Measurements from ENCODE around the gene KCNK4. TPM values are rescaled to one million over a fixed set of nuclear protein-coding genes. Genes with fewer than 3 reads are reported as not detected.

KCNK4 gene
- total RNA-seq, 1 experiment from 2014 or later, result not detected

DNA sequence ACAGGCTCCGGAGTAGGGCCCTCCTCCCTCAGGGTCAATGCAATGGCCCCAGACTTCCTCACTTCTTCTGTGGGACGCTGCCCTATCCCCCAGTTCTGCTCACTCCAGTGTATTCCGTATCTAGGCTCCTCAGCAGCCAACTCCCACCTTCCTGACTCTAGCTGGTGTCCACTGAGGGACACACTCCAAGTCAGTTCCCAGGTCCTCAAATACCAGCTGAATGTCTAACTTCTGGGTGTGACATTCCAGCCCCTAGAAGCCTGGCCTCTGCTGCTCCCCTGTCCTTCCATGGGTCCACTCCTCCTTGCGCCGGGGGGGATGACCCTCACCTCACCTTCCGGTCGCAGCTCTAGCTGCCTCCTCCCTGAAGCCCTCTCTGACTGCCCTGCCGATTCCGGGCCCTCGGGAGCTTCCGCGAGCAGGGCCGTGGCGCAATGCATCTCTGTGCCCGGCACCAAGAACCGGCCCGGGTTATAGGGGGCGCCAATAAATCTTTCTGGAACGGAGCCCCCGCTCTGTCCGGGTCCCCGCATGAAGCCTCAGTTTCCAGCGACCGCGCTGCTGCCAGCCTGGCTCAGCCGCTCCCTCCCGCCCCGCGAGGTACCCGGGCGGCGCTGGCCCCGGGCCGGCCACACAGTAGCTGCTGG is 22.1 kb upstream of the KCNK4 start:
- Histone ChIP-seq H3K36me3 (peaks cover 54% of the 10 kb centered on the region), H3K4me3 (peak overlapping the region; percentile 49), H3K27ac (peak overlapping the region; percentile 68), H3K27me3 (replicated peaks) (no peaks in the 10 kb centered on the region), H3K4me1 (replicated peaks) (peaks cover 26% of the 10 kb centered on the region), H3K9me3 (replicated peaks) (no peaks in the 10 kb centered on the region)
- peak; percentile 73 to 83 for DNase-seq (ENCODE audit: low read depth in 1 of 2, low spot score in 2 of 2)

DNA sequence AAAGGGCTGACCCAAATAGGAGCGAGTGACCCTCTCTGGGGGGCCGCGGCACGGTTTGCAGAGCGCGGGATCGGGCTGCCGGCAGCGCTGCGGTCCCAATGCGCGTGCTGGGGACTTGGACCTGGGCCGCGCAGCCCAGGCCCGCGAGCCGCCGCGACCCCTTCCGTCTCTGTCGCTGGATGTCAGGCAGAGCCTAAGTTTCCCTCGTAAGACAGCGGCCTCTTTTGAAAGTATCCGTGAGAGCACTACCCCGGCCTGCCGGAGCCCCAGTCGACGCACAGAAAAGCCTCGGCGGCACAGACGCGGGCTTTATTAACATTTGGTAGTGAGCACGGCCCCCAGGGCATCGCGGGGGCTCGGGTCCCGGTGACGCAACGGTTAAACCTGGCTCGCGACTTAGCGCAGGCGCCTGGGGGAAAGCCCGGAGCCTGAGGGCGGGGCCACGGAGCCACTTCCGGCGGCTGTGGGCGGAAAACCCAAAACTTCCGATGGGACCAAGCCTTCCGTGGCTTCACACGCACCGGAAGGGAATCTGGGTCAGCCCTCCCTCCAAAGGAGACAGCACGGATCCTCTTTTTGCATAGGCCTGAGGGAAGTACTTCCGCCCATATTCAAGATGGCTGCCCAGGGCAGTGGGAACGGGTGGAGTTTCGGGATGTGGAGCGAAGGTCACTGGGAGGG is 21.4 kb upstream of the KCNK4 start:
- peak overlapping the region; percentile 49 for H3K4me3 ChIP-seq
- H3K4me1 ChIP-seq (replicated peaks), result peaks cover 26% of the 10 kb centered on the region
- H3K27me3 ChIP-seq (replicated peaks), result no peaks in the 10 kb centered on the region
- peaks cover 47% of the 10 kb centered on the region for H3K36me3 ChIP-seq
- peak; percentile 100 for DNase-seq (ENCODE audit: low read depth in 1 of 2, low spot score in 2 of 2)
- peak overlapping the region; percentile 68 for H3K27ac ChIP-seq
- no peaks in the 10 kb centered on the region for H3K9me3 ChIP-seq (replicated peaks)

DNA sequence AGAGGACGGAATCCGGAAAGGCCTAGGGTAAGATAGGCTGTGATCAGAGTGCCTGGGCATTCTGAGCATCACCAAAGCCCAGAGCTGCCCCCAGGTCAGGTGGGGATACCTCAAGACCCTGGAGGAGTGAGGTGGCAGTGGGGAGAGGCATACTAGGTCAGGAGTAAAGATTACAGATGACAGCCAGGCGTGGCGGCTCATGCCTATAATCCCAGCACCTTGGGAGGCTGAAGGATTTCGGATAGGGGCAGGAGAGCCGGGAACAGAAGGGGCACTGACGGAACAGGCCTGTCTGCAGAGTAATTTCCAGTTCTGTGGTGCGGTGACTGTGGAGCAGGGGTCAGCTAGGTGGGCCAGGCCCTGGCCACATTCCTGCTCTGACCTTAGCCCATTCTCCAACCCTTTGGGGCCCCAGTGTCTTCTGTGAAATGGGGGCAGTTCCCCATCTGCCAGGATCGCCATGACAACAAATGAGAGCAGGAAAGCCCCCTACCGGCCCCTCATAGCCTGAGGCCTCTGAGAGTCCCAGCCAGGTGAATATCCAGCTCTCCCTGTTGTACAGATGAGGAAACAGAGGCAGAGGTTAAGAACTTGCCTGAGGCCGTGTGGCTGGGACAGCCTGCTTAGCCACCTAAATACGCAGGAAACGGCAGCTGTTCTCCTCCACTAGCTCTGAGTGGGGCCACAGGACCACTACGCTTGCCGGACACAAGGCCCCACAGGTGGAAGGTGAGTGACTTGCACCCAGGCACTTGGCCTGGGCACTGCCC is 15.9 kb upstream of the KCNK4 start:
- no peaks in the 10 kb centered on the region for H3K27me3 ChIP-seq (replicated peaks)

DNA sequence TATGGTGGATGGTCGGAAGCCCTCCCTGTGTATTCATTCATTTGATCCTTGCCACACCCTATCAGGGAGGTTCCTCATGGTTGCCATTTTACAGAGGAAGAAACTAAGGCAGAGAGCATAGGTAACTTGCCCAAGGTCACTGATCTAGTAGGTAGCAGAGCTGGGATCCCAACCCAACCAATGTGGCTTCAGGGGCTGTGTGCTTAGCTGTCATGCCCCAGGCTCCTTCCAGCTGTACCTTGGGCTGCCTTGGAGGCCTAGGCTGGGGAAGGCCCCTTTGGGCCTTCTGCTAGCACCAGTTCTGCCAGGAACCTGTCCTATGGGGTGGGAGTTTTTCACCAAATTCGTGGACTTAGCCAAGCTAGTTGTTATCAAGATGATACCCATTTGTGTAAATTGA is 15.3 kb upstream of the KCNK4 start:
- H3K27me3 ChIP-seq (replicated peaks), result no peaks in the 10 kb centered on the region
- H3K4me1 ChIP-seq (replicated peaks), result peaks cover 7% of the 10 kb centered on the region
- no peak for DNase-seq (ENCODE audit: low read depth in 1 of 2, low spot score in 2 of 2)
- no peak overlapping the region for H3K4me3 ChIP-seq
- no peaks in the 10 kb centered on the region for H3K9me3 ChIP-seq (replicated peaks)
- peaks cover 46% of the 10 kb centered on the region for H3K36me3 ChIP-seq
- H3K27ac ChIP-seq, result no peak overlapping the region

More for the DNA sequence above, 15.9 kb upstream of the KCNK4 start:
- DNase-seq (ENCODE audit: low read depth in 1 of 2, low spot score in 2 of 2), result no peak
- Histone ChIP-seq H3K4me1 (replicated peaks) (peaks cover 11% of the 10 kb centered on the region), H3K27ac (no peak overlapping the region), H3K9me3 (replicated peaks) (no peaks in the 10 kb centered on the region), H3K4me3 (no peak overlapping the region), H3K36me3 (peaks cover 50% of the 10 kb centered on the region)

DNA sequence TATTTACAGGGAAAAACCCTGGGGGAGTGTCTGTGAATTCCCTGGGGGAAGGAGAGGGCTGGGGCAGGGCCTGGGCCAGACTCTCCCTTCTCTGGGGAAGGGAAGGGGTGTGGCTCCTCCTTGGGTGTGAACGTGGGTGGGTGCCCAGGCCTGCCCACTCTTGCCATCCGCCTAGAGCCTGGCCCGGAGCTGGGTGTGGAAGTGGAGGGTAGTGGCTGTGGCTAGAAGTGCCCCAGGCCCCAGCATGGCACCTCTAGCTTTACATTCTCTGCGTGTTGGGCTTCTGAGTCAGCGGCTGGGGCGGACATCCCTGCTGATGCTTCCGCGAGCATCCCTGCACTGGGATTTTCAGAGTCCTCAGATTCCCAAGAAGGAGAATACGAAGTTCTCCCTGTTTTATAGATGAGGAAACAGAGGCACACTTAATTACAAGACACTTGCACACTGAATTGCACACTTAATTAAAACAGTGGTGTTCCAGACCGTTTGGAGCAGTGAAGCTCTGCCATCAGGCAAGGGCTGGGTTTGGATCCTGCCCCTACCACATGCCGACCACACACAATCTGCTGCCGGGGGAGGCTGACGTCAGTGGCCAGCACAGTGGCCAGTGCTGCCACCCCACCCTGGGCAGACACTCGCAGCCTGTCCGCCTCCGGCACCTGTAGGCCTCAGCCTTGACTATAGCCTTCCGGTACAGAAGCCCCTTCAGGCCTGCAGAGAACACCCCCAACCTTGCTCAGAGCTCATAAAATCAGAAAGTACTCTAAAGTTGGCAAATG is 14.3 kb upstream of the KCNK4 start:
- no peaks in the 10 kb centered on the region for H3K27me3 ChIP-seq (replicated peaks)
- DNase-seq (ENCODE audit: low read depth in 1 of 2, low spot score in 2 of 2), result no peak
- no peak overlapping the region for H3K27ac ChIP-seq
- peaks cover 47% of the 10 kb centered on the region for H3K36me3 ChIP-seq
- no peaks in the 10 kb centered on the region for H3K9me3 ChIP-seq (replicated peaks)
- peaks cover 2% of the 10 kb centered on the region for H3K4me1 ChIP-seq (replicated peaks)
- no peak overlapping the region for H3K4me3 ChIP-seq

DNA sequence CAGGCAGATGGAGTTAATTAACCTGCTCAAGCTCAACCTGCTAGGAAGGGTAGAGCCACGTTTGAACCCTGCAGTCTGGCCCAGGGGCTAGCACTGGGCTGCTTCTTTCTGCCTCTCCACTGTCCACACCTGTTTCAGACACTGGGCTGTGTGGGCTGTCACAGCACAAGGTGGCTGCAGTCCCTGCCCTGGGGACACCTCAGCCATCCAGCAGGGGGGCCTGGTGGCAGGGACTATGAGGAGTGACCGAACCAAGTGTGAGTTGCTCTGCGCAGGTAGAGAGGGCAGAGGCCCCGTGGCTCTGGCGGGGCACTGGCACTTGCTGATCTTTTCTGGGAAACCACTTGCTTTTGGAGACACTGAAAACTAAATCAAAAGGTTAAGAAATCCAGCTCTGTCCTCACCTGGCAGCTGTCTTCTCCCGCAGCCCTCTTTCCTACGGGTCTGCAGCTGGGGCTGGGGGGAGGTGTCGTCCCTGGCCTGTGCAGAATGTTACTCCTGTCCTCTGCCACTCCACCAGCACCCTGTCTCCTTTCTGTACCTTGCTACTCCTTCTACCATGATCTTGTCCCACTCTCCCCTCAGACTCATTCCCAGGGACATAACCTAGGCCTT is 12.4 kb upstream of the KCNK4 start:
- Histone ChIP-seq H3K9me3 (replicated peaks) (no peaks in the 10 kb centered on the region), H3K36me3 (peaks cover 57% of the 10 kb centered on the region), H3K27me3 (replicated peaks) (no peaks in the 10 kb centered on the region), H3K27ac (no peak overlapping the region), H3K4me1 (replicated peaks) (peaks cover 5% of the 10 kb centered on the region), H3K4me3 (no peak overlapping the region)
- DNase-seq (ENCODE audit: low read depth in 1 of 2, low spot score in 2 of 2), result no peak

DNA sequence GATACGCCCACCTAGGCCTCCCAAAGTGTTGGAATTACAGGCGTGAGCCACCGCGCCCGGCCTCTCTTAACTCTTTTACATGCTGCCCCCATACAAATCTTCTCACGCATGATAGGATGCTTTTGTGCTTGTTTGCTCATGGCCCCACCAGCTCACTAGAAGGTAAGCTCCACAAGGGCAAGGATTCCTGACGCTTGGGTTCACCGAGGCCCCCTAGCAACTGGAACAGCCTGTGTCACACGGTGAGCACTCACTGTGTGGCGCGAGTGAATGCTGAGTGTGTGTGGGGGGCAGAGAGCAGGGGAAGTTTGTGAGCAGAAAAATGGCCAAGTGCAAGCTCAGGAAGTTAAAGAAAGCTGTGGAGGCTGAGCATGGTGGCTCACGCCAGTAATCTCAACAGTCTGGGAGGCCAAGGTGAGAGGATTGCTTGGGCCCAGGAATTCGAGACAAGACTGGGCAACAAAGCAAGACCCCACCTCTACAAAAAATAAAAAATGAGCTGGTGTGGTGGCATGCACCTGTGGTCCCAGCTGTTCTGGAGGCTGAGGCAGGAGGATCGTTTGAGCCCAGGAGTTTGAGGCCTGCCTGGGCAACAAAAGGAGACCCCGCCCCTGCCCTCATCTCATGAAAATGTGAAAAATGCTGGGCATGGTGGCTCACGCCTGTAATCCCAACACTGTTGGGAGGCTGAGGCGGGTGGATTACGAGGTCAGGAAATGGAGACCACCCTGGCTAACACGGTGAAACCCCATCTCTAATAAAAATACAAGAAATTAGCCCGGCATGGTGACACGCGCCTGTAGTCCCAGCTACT is 8.9 kb upstream of the KCNK4 start:
- no peak for DNase-seq (ENCODE audit: low read depth in 1 of 2, low spot score in 2 of 2)
- H3K9me3 ChIP-seq (replicated peaks), result no peaks in the 10 kb centered on the region
- H3K4me1 ChIP-seq (replicated peaks), result peaks cover 20% of the 10 kb centered on the region
- peaks cover 43% of the 10 kb centered on the region for H3K36me3 ChIP-seq
- no peak overlapping the region for H3K27ac ChIP-seq
- no peak overlapping the region for H3K4me3 ChIP-seq
- H3K27me3 ChIP-seq (replicated peaks), result no peaks in the 10 kb centered on the region

DNA sequence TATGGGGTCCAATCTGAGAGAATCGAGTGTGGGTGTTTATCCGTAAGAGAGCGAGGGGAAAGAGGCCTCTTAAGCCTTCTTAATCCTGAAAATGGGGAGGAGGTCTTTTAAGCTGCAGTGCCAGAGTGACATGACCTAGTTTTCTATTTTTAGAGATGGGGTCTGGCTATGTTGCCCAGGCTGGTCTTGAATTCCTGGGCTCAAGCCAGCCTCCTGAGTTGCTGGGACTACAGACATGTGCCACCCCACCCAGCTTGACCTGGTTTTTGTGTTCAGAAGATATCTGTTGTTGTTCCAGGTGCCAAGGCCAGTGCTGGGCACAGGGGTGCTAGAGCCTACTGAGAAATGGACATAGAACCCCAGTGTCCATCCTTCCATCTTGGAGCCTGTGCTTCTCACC is 8.0 kb upstream of the KCNK4 start:
- no peak overlapping the region for H3K27ac ChIP-seq
- H3K4me1 ChIP-seq (replicated peaks), result peaks cover 20% of the 10 kb centered on the region
- no peaks in the 10 kb centered on the region for H3K27me3 ChIP-seq (replicated peaks)
- H3K9me3 ChIP-seq (replicated peaks), result no peaks in the 10 kb centered on the region
- no peak for DNase-seq (ENCODE audit: low read depth in 1 of 2, low spot score in 2 of 2)
- peaks cover 34% of the 10 kb centered on the region for H3K36me3 ChIP-seq
- H3K4me3 ChIP-seq, result no peak overlapping the region

DNA sequence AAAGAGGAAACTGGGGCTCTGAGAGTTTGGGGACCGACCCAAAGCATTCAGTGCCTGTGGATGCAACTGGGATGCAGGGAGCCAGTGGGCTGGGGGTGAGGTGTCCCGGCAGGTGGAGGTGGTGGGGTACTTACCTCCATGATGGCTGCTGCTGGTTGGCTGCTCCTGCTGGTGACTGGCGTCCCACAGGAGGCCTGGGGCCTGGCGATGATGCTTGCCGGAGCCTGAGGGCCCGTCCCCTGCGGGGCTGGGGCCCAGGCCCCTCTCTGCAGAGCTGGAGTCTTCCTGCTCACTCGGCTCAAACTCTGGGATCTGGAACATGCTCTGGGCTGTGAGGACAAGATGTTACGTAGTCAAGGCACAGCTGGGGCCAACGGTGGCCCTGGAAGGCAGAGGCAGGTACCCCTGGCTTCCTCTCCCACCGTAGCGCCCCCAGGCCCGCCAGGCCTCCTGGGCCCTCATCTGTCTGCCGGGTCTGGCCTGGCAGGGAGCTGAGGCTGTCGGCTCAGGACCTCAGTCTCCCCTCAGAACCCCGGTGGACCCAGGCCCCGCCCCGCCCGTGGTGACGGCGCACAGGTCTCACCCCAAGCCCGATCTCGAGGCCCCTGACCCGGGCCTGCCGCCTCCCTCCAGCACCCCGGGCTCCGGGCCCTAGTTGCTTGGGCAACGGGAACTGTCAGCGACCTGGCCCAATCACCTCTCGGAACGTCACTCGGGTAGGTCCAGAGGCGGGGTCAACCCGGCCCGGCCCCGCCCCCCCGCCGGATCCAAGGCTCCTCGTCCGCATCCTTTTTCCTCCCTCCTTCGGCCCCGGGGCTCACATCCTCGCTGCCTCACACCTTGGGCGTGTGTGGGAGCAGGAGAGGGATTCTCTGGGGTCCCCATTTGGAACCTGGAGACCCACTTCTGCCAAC is 6.8 kb upstream of the KCNK4 start, which contains the start of gene BAD:
Gene BAD, minus strand, starts transcription at position 618 of the 914 bp plus-strand sequence. Its CDS starts 297 bp downstream, at position 321.
- H3K4me1 ChIP-seq (replicated peaks), result peaks cover 20% of the 10 kb centered on the region
- peak within 1 kb of the TSS; percentile 77 for H3K27ac ChIP-seq
- H3K36me3 ChIP-seq, result peaks cover 25% of the 10 kb centered on the region
- H3K4me3 ChIP-seq, result peak within 1 kb of the TSS; percentile 95
- H3K27me3 ChIP-seq (replicated peaks), result no peaks in the 10 kb centered on the region
- DNase-seq (ENCODE audit: low read depth in 1 of 2, low spot score in 2 of 2), result peak; percentile 97
- no peaks in the 10 kb centered on the region for H3K9me3 ChIP-seq (replicated peaks)

DNA sequence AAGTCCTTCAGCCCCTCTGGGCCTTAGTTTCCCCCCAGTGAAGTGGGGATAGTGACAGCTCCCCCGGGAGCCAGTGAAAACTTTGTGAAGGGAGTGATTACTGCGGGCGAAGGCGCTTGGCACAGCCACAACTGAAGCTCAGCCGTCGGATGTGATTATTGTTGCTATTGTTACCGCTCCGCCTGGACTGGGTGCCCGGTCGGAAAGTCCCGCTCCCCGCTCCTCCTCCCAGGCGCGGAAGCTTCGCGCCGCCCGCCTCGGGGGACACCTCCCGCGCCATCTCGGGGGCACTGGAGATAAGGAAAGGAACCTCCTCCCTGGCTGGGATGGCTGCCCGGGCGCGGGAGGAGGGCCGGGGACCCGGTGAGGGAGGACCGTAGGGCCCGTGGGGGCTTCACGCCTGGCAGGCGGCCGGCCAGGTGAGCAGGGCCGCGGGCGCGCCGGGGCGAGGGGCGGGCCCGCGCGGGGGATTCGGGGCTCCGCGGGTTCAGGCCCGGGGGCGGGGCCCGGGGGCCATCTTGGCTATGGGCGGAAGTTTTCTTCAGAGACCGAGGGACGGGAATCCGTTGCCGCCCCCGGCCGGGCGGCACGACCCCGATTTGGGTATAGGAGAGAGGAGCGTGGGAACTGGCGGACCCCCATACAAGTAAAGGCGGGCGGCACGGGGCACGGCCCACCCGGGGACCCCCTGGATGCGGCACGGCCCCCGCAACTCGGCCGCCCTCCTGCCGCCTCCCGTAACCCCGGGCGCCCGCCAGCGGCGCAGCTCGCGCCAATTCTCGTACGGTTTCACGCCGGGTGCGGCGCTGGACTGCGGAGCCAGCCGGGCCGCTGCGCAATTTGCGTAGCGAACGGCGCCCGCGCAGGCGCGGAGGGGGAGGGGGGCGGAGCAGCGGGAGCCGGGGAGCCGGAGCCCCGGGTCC is 5.9 kb upstream of the KCNK4 start, which contains the start of gene GPR137:
Gene GPR137, plus strand, starts transcription at position 887 of the 923 bp plus-strand sequence. CDS start 677 bp downstream, outside the sequence.
- Histone ChIP-seq H3K27ac (peak within 1 kb of the TSS; percentile 77), H3K4me1 (replicated peaks) (peaks cover 20% of the 10 kb centered on the region), H3K9me3 (replicated peaks) (no peaks in the 10 kb centered on the region), H3K36me3 (peaks cover 24% of the 10 kb centered on the region), H3K4me3 (peak within 1 kb of the TSS; percentile 95), H3K27me3 (replicated peaks) (peaks cover 3% of the 10 kb centered on the region)
- peak; percentile 84 to 98 for DNase-seq (ENCODE audit: low read depth in 1 of 2, low spot score in 2 of 2)
